ENCODE results near the gene PFDN6.

The PFDN6 gene

DNA sequence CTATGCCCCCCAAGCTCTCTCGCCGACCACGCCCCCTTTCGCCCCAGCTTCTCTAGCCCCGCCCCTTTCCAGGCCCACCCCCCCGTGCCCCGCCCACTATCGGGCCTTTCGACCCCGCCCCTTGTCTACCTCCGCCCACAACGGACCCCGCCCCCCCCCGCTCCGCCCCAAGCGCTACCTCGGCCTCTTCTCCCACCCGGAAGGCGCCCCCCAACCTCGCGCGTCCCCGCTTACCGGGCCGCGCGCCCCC, 27.9 kb downstream of the PFDN6 start:
- Histone ChIP-seq H3K9ac (ENCODE audit: insufficient read length, low read depth) (no peak overlapping the region), H3K36me3 (ENCODE audit: insufficient read depth, insufficient read length, low read length) (peaks cover 49% of the 10 kb centered on the region), H3K27me3 (ENCODE audit: insufficient read depth, insufficient read length) (no peaks in the 10 kb centered on the region), H3K9me3 (ENCODE audit: insufficient read depth, low read length) (no peaks in the 10 kb centered on the region), H3K4me1 (ENCODE audit: insufficient read depth, insufficient read length) (peaks cover 14% of the 10 kb centered on the region), H3K4me3 (ENCODE audit: insufficient read length, low read depth) (peak overlapping the region; percentile 25)
- no peak for TF ChIP-seq YY1 (IDR thresholded peaks at IDR 0.05; ENCODE audit: insufficient read depth, insufficient read length)
- TF ChIP-seq SUZ12 (IDR thresholded peaks at IDR 0.05; ENCODE audit: extremely low read depth, insufficient read depth, insufficient read length): no peak
- no peak for TF ChIP-seq ZNF274 (IDR thresholded peaks at IDR 0.05; ENCODE audit: low read depth, low read length)
- no peak for DNase-seq (ENCODE audit: low read depth, low spot score)

DNA sequence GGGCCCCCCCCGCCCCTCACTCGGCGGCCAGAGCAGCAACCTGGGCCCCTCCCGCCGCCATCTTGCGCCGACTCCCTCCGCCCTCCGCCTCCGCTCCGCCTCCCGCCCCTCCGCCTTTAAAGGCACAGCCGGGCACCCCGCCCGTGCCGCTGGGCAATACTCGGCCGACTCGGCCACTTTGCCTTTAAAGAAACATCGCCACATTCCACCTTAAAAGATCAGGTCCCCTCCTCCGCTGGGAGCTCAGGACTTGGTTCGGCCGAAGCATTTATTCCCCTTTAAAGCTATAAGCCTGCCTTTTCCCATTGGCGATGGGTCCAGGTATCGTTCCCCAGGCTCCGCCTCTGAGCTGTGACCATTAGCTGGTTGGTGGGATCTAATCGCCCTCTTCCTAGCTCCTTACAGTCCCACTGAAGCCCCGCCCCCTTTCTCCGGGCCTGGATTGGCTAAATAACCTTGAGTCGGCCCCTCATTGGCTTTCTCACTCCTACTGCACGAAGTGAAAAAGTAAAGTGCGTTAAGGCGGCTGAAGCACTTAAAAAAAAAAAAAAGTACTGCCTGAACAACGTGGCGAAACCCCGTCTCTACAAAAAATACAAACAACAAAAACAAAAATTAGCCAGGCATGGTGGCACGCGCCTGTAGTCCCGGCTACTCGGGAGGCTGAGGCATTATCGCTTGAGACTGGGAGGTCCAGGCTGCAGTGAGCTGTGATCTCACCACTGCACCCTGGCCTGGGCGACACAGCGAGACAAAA, 28.4 kb downstream of the PFDN6 start, which contains the start of gene ZBTB22:
ZBTB22 (minus strand) TSS at position 76 of the 757 bp plus-strand sequence. CDS start 828 bp downstream, outside the sequence.
- peak; percentile 95 for DNase-seq (ENCODE audit: low read depth, low spot score)
- Histone ChIP-seq H3K9ac (ENCODE audit: insufficient read length, low read depth) (peak within 1 kb of the TSS; percentile 57), H3K9me3 (ENCODE audit: insufficient read depth, low read length) (no peaks in the 10 kb centered on the region), H3K4me1 (ENCODE audit: insufficient read depth, insufficient read length) (peaks cover 14% of the 10 kb centered on the region), H3K27me3 (ENCODE audit: insufficient read depth, insufficient read length) (no peaks in the 10 kb centered on the region), H3K4me3 (ENCODE audit: insufficient read length, low read depth) (peak within 1 kb of the TSS; percentile 45), H3K36me3 (ENCODE audit: insufficient read depth, insufficient read length, low read length) (peaks cover 49% of the 10 kb centered on the region)
- no peak for TF ChIP-seq ZNF274 (IDR thresholded peaks at IDR 0.05; ENCODE audit: low read depth, low read length)

DNA sequence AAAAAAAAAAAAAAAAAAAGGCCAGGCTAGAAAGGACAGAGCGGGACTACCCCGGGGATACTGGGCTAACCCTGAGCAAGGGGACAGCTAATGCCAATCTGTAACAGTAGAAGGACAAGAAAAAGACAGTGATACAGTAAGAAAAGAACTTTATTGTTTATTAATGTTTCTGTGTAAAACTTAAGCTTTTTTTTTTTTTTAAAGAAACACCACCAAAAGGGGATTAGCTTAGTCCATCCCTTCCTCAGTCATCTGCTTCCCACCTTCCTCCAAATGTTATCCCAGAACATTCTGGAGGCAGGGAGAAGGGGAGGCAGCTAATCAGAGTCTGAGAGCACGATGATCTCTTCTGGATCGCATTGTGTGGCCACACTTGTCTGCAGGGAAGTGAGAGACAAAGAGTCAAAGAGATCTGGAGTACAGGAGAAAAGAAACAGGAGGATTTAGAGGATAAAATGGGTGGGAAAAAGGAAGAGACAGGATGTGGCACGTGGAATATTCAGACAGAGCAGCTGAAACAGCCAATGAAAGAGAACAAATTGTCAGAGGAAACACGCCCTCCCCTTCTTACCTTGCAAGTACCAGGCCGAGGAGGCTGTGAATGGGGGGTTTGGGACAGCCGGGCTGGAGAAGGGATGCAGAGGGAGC, 29.1 kb downstream of the PFDN6 start:
- no peak for TF ChIP-seq SUZ12 (IDR thresholded peaks at IDR 0.05; ENCODE audit: extremely low read depth, insufficient read depth, insufficient read length)
- TF ChIP-seq YY1 (IDR thresholded peaks at IDR 0.05; ENCODE audit: insufficient read depth, insufficient read length): no peak
- no peak for TF ChIP-seq ZNF274 (IDR thresholded peaks at IDR 0.05; ENCODE audit: low read depth, low read length)
- Histone ChIP-seq H3K36me3 (ENCODE audit: insufficient read depth, insufficient read length, low read length) (peaks cover 49% of the 10 kb centered on the region), H3K4me3 (ENCODE audit: insufficient read length, low read depth) (peak overlapping the region; percentile 18), H3K27me3 (ENCODE audit: insufficient read depth, insufficient read length) (no peaks in the 10 kb centered on the region), H3K9ac (ENCODE audit: insufficient read length, low read depth) (peak overlapping the region; percentile 57), H3K4me1 (ENCODE audit: insufficient read depth, insufficient read length) (peaks cover 14% of the 10 kb centered on the region), H3K9me3 (ENCODE audit: insufficient read depth, low read length) (no peaks in the 10 kb centered on the region)
- DNase-seq (ENCODE audit: low read depth, low spot score): no peak

DNA sequence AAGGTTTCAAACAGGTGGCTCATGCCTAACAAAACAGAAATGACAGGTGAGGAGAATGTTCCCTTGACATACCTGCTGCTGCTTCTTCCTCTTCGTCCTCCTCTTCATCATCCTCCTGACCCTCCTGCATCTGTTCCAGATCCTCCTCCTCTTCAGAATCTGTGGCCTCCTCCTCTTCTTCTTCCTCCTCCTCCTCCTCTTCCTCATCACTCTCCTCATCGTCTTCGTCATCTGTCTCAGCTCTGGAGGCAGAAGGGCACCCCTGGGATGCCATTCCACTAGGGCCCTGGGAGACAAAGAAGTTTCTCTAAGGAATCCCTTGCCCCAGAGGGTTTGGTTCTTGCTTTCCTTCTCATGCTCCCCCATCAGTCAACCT, 30.5 kb downstream of the PFDN6 start:
- DNase-seq (ENCODE audit: low read depth, low spot score): no peak
- no peak for TF ChIP-seq YY1 (IDR thresholded peaks at IDR 0.05; ENCODE audit: insufficient read depth, insufficient read length)
- no peak for TF ChIP-seq ZNF274 (IDR thresholded peaks at IDR 0.05; ENCODE audit: low read depth, low read length)
- no peak for TF ChIP-seq SUZ12 (IDR thresholded peaks at IDR 0.05; ENCODE audit: extremely low read depth, insufficient read depth, insufficient read length)
- Histone ChIP-seq H3K36me3 (ENCODE audit: insufficient read depth, insufficient read length, low read length) (peaks cover 49% of the 10 kb centered on the region), H3K27me3 (ENCODE audit: insufficient read depth, insufficient read length) (no peaks in the 10 kb centered on the region), H3K4me1 (ENCODE audit: insufficient read depth, insufficient read length) (peaks cover 11% of the 10 kb centered on the region), H3K4me3 (ENCODE audit: insufficient read length, low read depth) (no peak overlapping the region), H3K9me3 (ENCODE audit: insufficient read depth, low read length) (no peaks in the 10 kb centered on the region), H3K9ac (ENCODE audit: insufficient read length, low read depth) (peak overlapping the region; percentile 10)

DNA sequence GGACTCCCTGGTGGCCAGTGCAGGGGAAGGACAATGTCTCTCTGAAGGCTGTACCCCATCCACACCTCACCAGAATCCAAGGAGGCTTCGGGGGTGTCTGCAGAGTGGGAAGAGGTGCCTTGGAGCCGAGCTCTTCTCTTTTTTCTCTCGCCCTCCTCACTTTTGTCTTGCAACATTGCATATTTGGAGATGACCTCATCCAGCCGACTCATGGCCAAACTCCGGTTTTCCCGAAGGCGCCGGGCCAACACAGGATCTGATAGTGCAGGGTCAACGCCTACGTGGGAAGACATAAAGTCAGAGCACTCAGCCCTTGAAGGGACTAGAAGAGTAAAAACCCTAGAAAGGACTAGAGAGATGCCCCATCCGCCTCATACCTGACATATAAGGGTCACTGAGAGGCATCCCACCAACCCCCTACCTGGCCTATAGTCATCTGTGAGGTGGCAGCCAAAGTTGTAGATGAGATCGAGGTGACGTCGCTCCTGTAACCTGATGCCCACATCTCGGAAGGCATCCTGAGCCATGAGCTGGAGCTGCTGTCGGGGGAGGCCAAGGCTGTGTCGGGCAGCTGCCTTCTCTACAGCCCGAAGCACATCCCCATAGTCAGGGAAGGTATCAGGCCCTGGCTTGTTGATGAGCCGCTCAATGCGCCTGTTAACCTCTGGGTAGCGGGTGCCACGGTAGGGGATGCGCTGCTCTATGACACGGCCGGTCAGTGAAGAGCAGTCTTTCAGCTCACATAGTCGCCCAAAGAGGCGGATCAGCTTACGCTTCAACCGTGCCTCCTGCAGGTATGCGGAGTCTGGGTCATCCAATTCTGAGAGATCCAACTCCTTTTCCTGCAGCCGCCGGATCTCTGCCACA, 31.1 kb downstream of the PFDN6 start:
- Histone ChIP-seq H3K9me3 (ENCODE audit: insufficient read depth, low read length) (no peaks in the 10 kb centered on the region), H3K9ac (ENCODE audit: insufficient read length, low read depth) (peak overlapping the region; percentile 59), H3K4me3 (ENCODE audit: insufficient read length, low read depth) (no peak overlapping the region), H3K27me3 (ENCODE audit: insufficient read depth, insufficient read length) (no peaks in the 10 kb centered on the region), H3K36me3 (ENCODE audit: insufficient read depth, insufficient read length, low read length) (peaks cover 43% of the 10 kb centered on the region), H3K4me1 (ENCODE audit: insufficient read depth, insufficient read length) (peaks cover 11% of the 10 kb centered on the region)
- TF ChIP-seq YY1 (IDR thresholded peaks at IDR 0.05; ENCODE audit: insufficient read depth, insufficient read length) (no peak), ZNF274 (IDR thresholded peaks at IDR 0.05; ENCODE audit: low read depth, low read length) (no peak), SUZ12 (IDR thresholded peaks at IDR 0.05; ENCODE audit: extremely low read depth, insufficient read depth, insufficient read length) (no peak)
- no peak for DNase-seq (ENCODE audit: low read depth, low spot score)

DNA sequence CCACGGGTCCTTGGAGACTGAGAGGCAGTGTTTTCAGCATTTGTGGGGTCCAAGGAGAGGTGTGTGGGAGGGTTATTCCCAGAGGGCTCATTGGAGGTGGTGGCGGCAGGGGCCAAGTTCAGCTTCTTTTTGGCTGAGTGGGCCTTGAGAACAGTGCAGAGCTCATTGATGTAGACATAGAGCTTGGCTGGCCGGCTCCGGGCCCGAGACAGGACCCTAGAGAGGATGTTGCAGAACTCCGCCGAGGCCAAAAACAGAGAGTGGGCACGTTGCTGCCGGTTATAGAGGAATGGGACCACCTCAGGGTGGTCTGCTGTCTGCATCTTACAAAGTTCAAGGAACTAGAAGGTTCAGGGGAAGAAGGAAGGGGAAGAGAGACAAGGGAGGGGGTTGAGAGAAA, 31.8 kb downstream of the PFDN6 start:
- Histone ChIP-seq H3K36me3 (ENCODE audit: insufficient read depth, insufficient read length, low read length) (peaks cover 37% of the 10 kb centered on the region), H3K9ac (ENCODE audit: insufficient read length, low read depth) (peak overlapping the region; percentile 83), H3K27me3 (ENCODE audit: insufficient read depth, insufficient read length) (no peaks in the 10 kb centered on the region), H3K9me3 (ENCODE audit: insufficient read depth, low read length) (no peaks in the 10 kb centered on the region), H3K4me3 (ENCODE audit: insufficient read length, low read depth) (peak overlapping the region; percentile 66), H3K4me1 (ENCODE audit: insufficient read depth, insufficient read length) (peaks cover 11% of the 10 kb centered on the region)
- DNase-seq (ENCODE audit: low read depth, low spot score): no peak
- no peak for TF ChIP-seq YY1 (IDR thresholded peaks at IDR 0.05; ENCODE audit: insufficient read depth, insufficient read length)
- no peak for TF ChIP-seq SUZ12 (IDR thresholded peaks at IDR 0.05; ENCODE audit: extremely low read depth, insufficient read depth, insufficient read length)
- no peak for TF ChIP-seq ZNF274 (IDR thresholded peaks at IDR 0.05; ENCODE audit: low read depth, low read length)

DNA sequence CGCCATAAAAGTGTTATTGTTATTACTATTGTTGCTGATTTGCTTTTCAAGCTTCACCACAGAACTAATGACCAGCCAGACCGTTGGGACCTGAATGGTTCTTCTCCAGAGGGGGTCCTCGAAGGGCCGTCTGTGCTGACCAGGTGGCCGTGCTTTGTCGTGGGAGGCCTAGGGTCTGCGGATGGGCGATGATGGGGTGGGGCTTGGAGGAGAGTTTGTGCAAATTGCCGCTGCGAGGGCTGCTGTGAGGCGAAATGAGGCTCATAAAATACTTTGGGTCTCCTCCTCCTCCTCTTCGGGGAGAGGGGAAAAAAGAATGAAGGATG, 34.2 kb downstream of the PFDN6 start:
- TF ChIP-seq SUZ12 (IDR thresholded peaks at IDR 0.05; ENCODE audit: extremely low read depth, insufficient read depth, insufficient read length) (no peak), YY1 (IDR thresholded peaks at IDR 0.05; ENCODE audit: insufficient read depth, insufficient read length) (no peak), ZNF274 (IDR thresholded peaks at IDR 0.05; ENCODE audit: low read depth, low read length) (no peak)
- H3K4me1 ChIP-seq (ENCODE audit: insufficient read depth, insufficient read length): peaks cover 7% of the 10 kb centered on the region
- no peaks in the 10 kb centered on the region for H3K27me3 ChIP-seq (ENCODE audit: insufficient read depth, insufficient read length)
- no peak for DNase-seq (ENCODE audit: low read depth, low spot score)
- no peaks in the 10 kb centered on the region for H3K9me3 ChIP-seq (ENCODE audit: insufficient read depth, low read length)
- peaks cover 31% of the 10 kb centered on the region for H3K36me3 ChIP-seq (ENCODE audit: insufficient read depth, insufficient read length, low read length)
- H3K9ac ChIP-seq (ENCODE audit: insufficient read length, low read depth): peak overlapping the region; percentile 12
- peak overlapping the region; percentile 66 for H3K4me3 ChIP-seq (ENCODE audit: insufficient read length, low read depth)
